ENCODE results near the gene GALNT10. TPM values are rescaled to one million over a fixed set of nuclear protein-coding genes. Genes with fewer than 3 reads are reported as not detected.

The GALNT10 gene
- total and polyA plus RNA-seq, 2 of the 4 experiments (the other 2 are of a cell fraction): 46.2 to 67.0 TPM

DNA sequence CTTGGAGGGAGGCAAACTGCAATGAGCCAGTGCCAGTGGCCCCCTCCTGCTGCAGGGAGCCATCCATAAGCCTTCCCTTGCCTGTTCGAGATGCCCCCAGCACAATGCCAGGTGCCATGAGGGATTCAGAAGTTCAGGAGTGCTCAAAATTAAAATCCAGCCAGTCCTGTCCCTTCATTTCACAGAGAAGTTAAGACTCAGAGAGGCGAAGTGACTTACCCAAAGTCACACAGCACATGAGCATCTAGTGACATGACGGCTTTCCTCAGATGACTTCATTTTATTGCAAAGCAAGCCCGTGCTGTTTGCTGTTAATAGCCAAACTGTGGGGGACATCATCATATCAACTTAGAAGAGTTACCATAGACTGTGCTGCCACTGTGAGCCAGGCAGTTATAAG, 185.9 kb downstream of the GALNT10 start:
- DNase-seq: no peak
- no peak overlapping the region for H2AFZ ChIP-seq (replicated peaks; ENCODE audit: low read length, poor library complexity)
- 76% methylated on average over 4 of the region's 4 CpGs; no CpG with 5 or more reads in 1 of the 2 experiments for WGBS, 2 experiments (ENCODE audit: extremely low coverage in 2 of 2, insufficient read length in 1 of 2)
- TF ChIP-seq CHD1 (IDR thresholded peaks at IDR 0.05; ENCODE audit: low read depth, low read length) (no peak), RCOR1 (IDR thresholded peaks at IDR 0.05; ENCODE audit: insufficient replicate concordance, low read length) (no peak), MAFK (IDR thresholded peaks at IDR 0.05; ENCODE audit: low read depth, low read length) (no peak), RAD21 (IDR thresholded peaks at IDR 0.05; ENCODE audit: low read length) (no peak), MAZ (IDR thresholded peaks at IDR 0.05; ENCODE audit: borderline replicate concordance, low read depth, low read length) (no peak), CEBPB (IDR thresholded peaks at IDR 0.05; ENCODE audit: low read depth, low read length) (no peak), MXI1 (IDR thresholded peaks at IDR 0.05; ENCODE audit: borderline replicate concordance, low read depth, low read length) (no peak), BHLHE40 (IDR thresholded peaks at IDR 0.05; ENCODE audit: low read depth, low read length) (no peak), NFE2L2 (IDR thresholded peaks at IDR 0.05; ENCODE audit: low read depth, low read length) (no peak), SMC3 (IDR thresholded peaks at IDR 0.05; ENCODE audit: low read depth, low read length) (no peak), FOS (IDR thresholded peaks at IDR 0.05; ENCODE audit: low read depth, low read length) (no peak)
- TF ChIP-seq, protein P1, sequence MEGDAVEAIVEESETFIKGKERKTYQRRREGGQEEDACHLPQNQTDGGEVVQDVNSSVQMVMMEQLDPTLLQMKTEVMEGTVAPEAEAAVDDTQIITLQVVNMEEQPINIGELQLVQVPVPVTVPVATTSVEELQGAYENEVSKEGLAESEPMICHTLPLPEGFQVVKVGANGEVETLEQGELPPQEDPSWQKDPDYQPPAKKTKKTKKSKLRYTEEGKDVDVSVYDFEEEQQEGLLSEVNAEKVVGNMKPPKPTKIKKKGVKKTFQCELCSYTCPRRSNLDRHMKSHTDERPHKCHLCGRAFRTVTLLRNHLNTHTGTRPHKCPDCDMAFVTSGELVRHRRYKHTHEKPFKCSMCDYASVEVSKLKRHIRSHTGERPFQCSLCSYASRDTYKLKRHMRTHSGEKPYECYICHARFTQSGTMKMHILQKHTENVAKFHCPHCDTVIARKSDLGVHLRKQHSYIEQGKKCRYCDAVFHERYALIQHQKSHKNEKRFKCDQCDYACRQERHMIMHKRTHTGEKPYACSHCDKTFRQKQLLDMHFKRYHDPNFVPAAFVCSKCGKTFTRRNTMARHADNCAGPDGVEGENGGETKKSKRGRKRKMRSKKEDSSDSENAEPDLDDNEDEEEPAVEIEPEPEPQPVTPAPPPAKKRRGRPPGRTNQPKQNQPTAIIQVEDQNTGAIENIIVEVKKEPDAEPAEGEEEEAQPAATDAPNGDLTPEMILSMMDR (conservative IDR thresholded peaks at IDR 0.05; ENCODE audit: low read depth, low read length): no peak
- TF ChIP-seq, protein P2, sequence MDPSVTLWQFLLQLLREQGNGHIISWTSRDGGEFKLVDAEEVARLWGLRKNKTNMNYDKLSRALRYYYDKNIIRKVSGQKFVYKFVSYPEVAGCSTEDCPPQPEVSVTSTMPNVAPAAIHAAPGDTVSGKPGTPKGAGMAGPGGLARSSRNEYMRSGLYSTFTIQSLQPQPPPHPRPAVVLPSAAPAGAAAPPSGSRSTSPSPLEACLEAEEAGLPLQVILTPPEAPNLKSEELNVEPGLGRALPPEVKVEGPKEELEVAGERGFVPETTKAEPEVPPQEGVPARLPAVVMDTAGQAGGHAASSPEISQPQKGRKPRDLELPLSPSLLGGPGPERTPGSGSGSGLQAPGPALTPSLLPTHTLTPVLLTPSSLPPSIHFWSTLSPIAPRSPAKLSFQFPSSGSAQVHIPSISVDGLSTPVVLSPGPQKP (IDR thresholded peaks at IDR 0.05; ENCODE audit: borderline replicate concordance, low read depth, low read length): no peak
- H3K4ac ChIP-seq (ENCODE audit: low read depth, low read length): no peak overlapping the region
- H3K9me3 ChIP-seq (ENCODE audit: control insufficient read depth, insufficient read depth, low read length): no peaks in the 10 kb centered on the region
- H3K9ac ChIP-seq (ENCODE audit: low read depth, low read length): no peak overlapping the region
- H2AK5ac ChIP-seq (ENCODE audit: low read depth, low read length): no peak overlapping the region
- H3K4me3 ChIP-seq (ENCODE audit: insufficient read depth, low read depth, low read length): no peak overlapping the region
- H3K79me1 ChIP-seq (ENCODE audit: low read depth in 1 of 2, low read length in 2 of 2): peaks cover 7 to 32% of the 10 kb centered on the region in 2 experiments
- no peak overlapping the region for H2BK15ac ChIP-seq (ENCODE audit: low read depth, low read length)
- H3K14ac ChIP-seq (replicated peaks; ENCODE audit: low read depth, low read length): no peak overlapping the region
- in situ Hi-C loops (cut with MboI; ENCODE audit: low sequenced_read_pairs): no loop called here
- H3K4me2 ChIP-seq (ENCODE audit: low read depth, low read length): no peak overlapping the region
- H3K4me1 ChIP-seq (ENCODE audit: control insufficient read depth, insufficient read depth, low read length): peaks cover 5% of the 10 kb centered on the region
- H3K9me1 ChIP-seq (ENCODE audit: insufficient read depth, low read length): peaks cover 22% of the 10 kb centered on the region
- ATAC-seq (ENCODE audit: low read depth): no peak
- H4K8ac ChIP-seq (ENCODE audit: low read depth in 2 of 2, low read length in 2 of 2): no peak overlapping the region
- no peaks in the 10 kb centered on the region for H3K27me3 ChIP-seq (ENCODE audit: control insufficient read depth, insufficient read depth, low read length)
- H2BK5ac ChIP-seq (ENCODE audit: low read depth, low read length, poor library complexity, severe bottlenecking): no peak overlapping the region
- H3K18ac ChIP-seq (ENCODE audit: low read depth, low read length): no peak overlapping the region
- H3K27ac ChIP-seq (ENCODE audit: insufficient read depth, low read length): no peak overlapping the region
- BruUV-seq (replicated peaks): no TSS peak
- H4K5ac ChIP-seq (ENCODE audit: low read depth, low read length): no peak overlapping the region
- H3K23ac ChIP-seq (ENCODE audit: low read depth, low read length): no peak overlapping the region
- H3K56ac ChIP-seq (ENCODE audit: extremely low read depth, insufficient read depth, low read length): no peak overlapping the region
- H4K20me1 ChIP-seq (ENCODE audit: insufficient read depth, low read length): no peaks in the 10 kb centered on the region
- peaks cover 24% of the 10 kb centered on the region for H3K36me3 ChIP-seq (ENCODE audit: control insufficient read depth, insufficient read depth, low read length)
- H2BK20ac ChIP-seq (ENCODE audit: low read depth, low read length): no peak overlapping the region
- intact Hi-C loops (cut with micrococcal nuclease): no loop called here
- H2AK9ac ChIP-seq (replicated peaks; ENCODE audit: low read depth, low read length, poor library complexity): no peak overlapping the region
- H2BK120ac ChIP-seq (ENCODE audit: low read depth, low read length): no peak overlapping the region
- no peak overlapping the region for H4K91ac ChIP-seq (ENCODE audit: insufficient read depth, low read depth, low read length)
- ChIA-PET CTCF (no interaction called here), POLR2A (ENCODE audit: unreplicated experiment) (no interaction called here)
- dilution Hi-C loops (cut with HindIII; ENCODE audit: low sequenced_read_pairs, unreplicated experiment): no loop called here

Data from IMR-90 (cell line).